ENCODE results near the gene TSEN2. TPM values are rescaled to one million over a fixed set of nuclear protein-coding genes. Genes with fewer than 3 reads are reported as not detected.

The TSEN2 gene
- total and polyA plus RNA-seq, 2 of the 13 experiments (the other 11 are each of a cell fraction or from before 2014, with no cell fraction given) = 11.0 to 17.3 TPM

- no peak for TF ChIP-seq ZNF136 (CRISPR knock-in tag; IDR thresholded peaks at IDR 0.05; ENCODE audit: low read depth)
- TF ChIP-seq ARNTL (CRISPR knock-in tag; IDR thresholded peaks at IDR 0.05) = no peak
- TF ChIP-seq TEAD2 (CRISPR knock-in tag; IDR thresholded peaks at IDR 0.05) = no peak
- peak; percentile 94 for TF ChIP-seq ZKSCAN1 (IDR thresholded peaks at IDR 0.05; ENCODE audit: low read length)
- no peak for TF ChIP-seq CBX1 (IDR thresholded peaks at IDR 0.05; ENCODE audit: low read depth)
- TF ChIP-seq RXRB (CRISPR knock-in tag; IDR thresholded peaks at IDR 0.05; ENCODE audit: borderline replicate concordance) = peak; percentile 44; the same call in 1 of the 2 replicates
- TF ChIP-seq EP300 (IDR thresholded peaks at IDR 0.05; ENCODE audit: low read depth in 2 of 2, low read length in 2 of 2) = peak in 1 of 2 experiments; percentile 9; a peak in 1 of 4 replicates
- no peak for TF ChIP-seq EP300 (CRISPR knock-in tag; IDR thresholded peaks at IDR 0.05; ENCODE audit: borderline replicate concordance)
- no peak for TF ChIP-seq TBX2 (CRISPR knock-in tag; IDR thresholded peaks at IDR 0.05; ENCODE audit: borderline replicate concordance)
- TF ChIP-seq ZNF468 (CRISPR knock-in tag; IDR thresholded peaks at IDR 0.05) = no peak
- TF ChIP-seq MTA1 (CRISPR knock-in tag; IDR thresholded peaks at IDR 0.05; ENCODE audit: borderline replicate concordance) = no peak
- no peak for TF ChIP-seq SSRP1 (CRISPR knock-in tag; IDR thresholded peaks at IDR 0.05)
- TF ChIP-seq DZIP1 (CRISPR knock-in tag; IDR thresholded peaks at IDR 0.05) = no peak
- TF ChIP-seq MIER3 (CRISPR knock-in tag; IDR thresholded peaks at IDR 0.05; ENCODE audit: borderline replicate concordance) = no peak
- TF ChIP-seq ZNF451 (CRISPR knock-in tag; IDR thresholded peaks at IDR 0.05) = no peak
- no peak for TF ChIP-seq FOSL1 (CRISPR knock-in tag; IDR thresholded peaks at IDR 0.05; ENCODE audit: borderline replicate concordance)
- TF ChIP-seq ZFP37 (CRISPR knock-in tag; IDR thresholded peaks at IDR 0.05; ENCODE audit: borderline replicate concordance) = no peak
- TF ChIP-seq ZNF576 (CRISPR knock-in tag; IDR thresholded peaks at IDR 0.05) = peak; percentile 91; the same call in 1 of the 2 replicates
- no peak for TF ChIP-seq ZNF850 (CRISPR knock-in tag; conservative IDR thresholded peaks at IDR 0.05)
- TF ChIP-seq HDAC1 (CRISPR knock-in tag; IDR thresholded peaks at IDR 0.05) = peak; percentile 12; the same call in 1 of the 2 replicates
- TF ChIP-seq ZBTB2 (CRISPR knock-in tag; IDR thresholded peaks at IDR 0.05; ENCODE audit: low read depth) = no peak
- TF ChIP-seq CHCHD3 (CRISPR knock-in tag; IDR thresholded peaks at IDR 0.05) = no peak
- TF ChIP-seq ZNF260 (CRISPR knock-in tag; IDR thresholded peaks at IDR 0.05; ENCODE audit: borderline replicate concordance, low read depth) = no peak
- TF ChIP-seq ZNF101 (CRISPR knock-in tag; IDR thresholded peaks at IDR 0.05; ENCODE audit: borderline replicate concordance, low read depth) = no peak
- no peak for TF ChIP-seq IRF2 (CRISPR knock-in tag; IDR thresholded peaks at IDR 0.05)
- TF ChIP-seq SRSF4 (IDR thresholded peaks at IDR 0.05; ENCODE audit: low read depth, low read length, poor library complexity, severe bottlenecking) = no peak
- TF ChIP-seq AHR (CRISPR knock-in tag; IDR thresholded peaks at IDR 0.05) = no peak
- no peak for TF ChIP-seq NCOA1 (CRISPR knock-in tag; IDR thresholded peaks at IDR 0.05)
- no peak for TF ChIP-seq ZNF761 (CRISPR knock-in tag; conservative IDR thresholded peaks at IDR 0.05)
- TF ChIP-seq ZKSCAN8 (CRISPR knock-in tag; IDR thresholded peaks at IDR 0.05; ENCODE audit: borderline replicate concordance) = no peak
These were observed 4.3 kb upstream of the TSEN2 start (continued) for GRCh38 chr3:12479919-12480427.
